Endothelial cell of umbilical vein (primary cell): Measurements from ENCODE around the gene ASPHD1. TPM values are rescaled to one million over a fixed set of nuclear protein-coding genes. Genes with fewer than 3 reads are reported as not detected.

Experiments used
- BruUV-seq: library from RNA; stranded (reverse); fragments of 400-500 nt; replicated peaks from 2 replicates; lab custom pipeline; 2021; lab: Mats Ljungman, UMichigan
- CTCF ChIA-PET: fragments of 300-600, 350-600 bp; sonication (Branson Sonifier 250); formaldehyde crosslinking; loops from one replicate; lab custom pipeline; 2021; ENCODE audit warnings: antibody characterized with exemption, inconsistent platforms; lab: Charles Lee
- POLR2A ChIA-PET: fragments of 300-600, 350-600 bp; sonication (Branson Sonifier 250); formaldehyde crosslinking; loops from one replicate; lab custom pipeline; 2021; ENCODE audit warnings: antibody characterized with exemption, inconsistent platforms; lab: Charles Lee
- DNase-seq: peaks from one replicate; pipeline ENCODE4 v3.0.0-alpha.2; 2011; ENCODE audit warnings: low read depth, low spot score
- FAIRE-seq: peaks from 2 replicates; lab custom pipeline; 2011; peaks lifted over from hg19 to GRCh38; lab: Jason Lieb, UNC
- H2AFZ ChIP-seq: 2 replicates; pipeline ENCODE4 v1.6.0; 2012; ENCODE audit warnings: low read depth, low read length, control low read depth, inconsistent platforms
- H3K27ac ChIP-seq: 2 replicates; pipeline ENCODE4 v1.5.1; 2011; ENCODE audit warnings: low read depth, mild to moderate bottlenecking, control low read depth, low read length, moderate library complexity; ENCODE audit not compliant: insufficient read depth
- H3K27me3 ChIP-seq, 2 experiments: 2 replicates each; pipeline versions ENCODE4 v1.6.0 to v1.6.1; 2011; ENCODE audit warnings: low read length in 2 of 2, mixed read lengths in 1 of 2; ENCODE audit not compliant: control insufficient read depth in 2 of 2, insufficient read depth in 2 of 2
- H3K36me3 ChIP-seq, 2 experiments: 2 replicates in 1 of 2; 3 replicates in 1 of 2; pipeline ENCODE4 v1.5.1; 2011; ENCODE audit warnings: low read length in 2 of 2, mild to moderate bottlenecking in 1 of 2, moderate library complexity in 1 of 2; ENCODE audit not compliant: control insufficient read depth in 2 of 2, insufficient read depth in 2 of 2; ENCODE audit errors: extremely low read depth in 1 of 2
- H3K4me1 ChIP-seq: 3 replicates; pipeline ENCODE4 v1.5.1; 2011; ENCODE audit warnings: mild to moderate bottlenecking, low read length; ENCODE audit not compliant: control insufficient read depth, insufficient read depth; ENCODE audit errors: extremely low read depth
- H3K4me2 ChIP-seq: 2 replicates; pipeline ENCODE4 v1.6.1; 2011; ENCODE audit warnings: low read length, control low read depth, mixed read lengths; ENCODE audit not compliant: insufficient read depth
- H3K4me3 ChIP-seq, 3 experiments: fragments of 200-600 bp in 1 of 3; sonication (generic), shearing (Covaris generic) in 1 of 3; replicated peaks in 1 of 3; 2 replicates each; pipeline ENCODE4 v1.5.1; 2011 to 2016; ENCODE audit warnings: control low read depth in 3 of 3, low read length in 3 of 3, mild to moderate bottlenecking in 2 of 3, inconsistent platforms in 1 of 3, low read depth in 1 of 3, moderate library complexity in 1 of 3; ENCODE audit not compliant: insufficient read depth in 1 of 3
- H3K79me2 ChIP-seq: 2 replicates; pipeline ENCODE4 v1.6.0; 2012; ENCODE audit warnings: low read length, inconsistent platforms; ENCODE audit not compliant: control insufficient read depth, insufficient read depth
- H3K9ac ChIP-seq: replicated peaks from 2 replicates; pipeline ENCODE3; 2011; ENCODE audit warnings: low read length, control low read depth; ENCODE audit not compliant: insufficient read depth; ENCODE audit errors: extremely low read depth
- H3K9me1 ChIP-seq: replicated peaks from 3 replicates; pipeline ENCODE4 v1.6.0; 2011; ENCODE audit warnings: mild to moderate bottlenecking, low read length; ENCODE audit not compliant: control insufficient read depth, insufficient read depth; ENCODE audit errors: extremely low read depth
- H3K9me3 ChIP-seq: replicated peaks from 2 replicates; pipeline ENCODE4 v1.5.1; 2012; ENCODE audit warnings: low read length, inconsistent platforms; ENCODE audit not compliant: control insufficient read depth, insufficient read depth
- H4K20me1 ChIP-seq: replicated peaks from 2 replicates; pipeline ENCODE3; 2011; ENCODE audit warnings: mild to moderate bottlenecking, low read length; ENCODE audit not compliant: control insufficient read depth, insufficient read depth; ENCODE audit errors: extremely low read depth
- CTCF ChIP-seq, 2 donors: IDR thresholded peaks; 1 replicate in 1 of 2; 2 replicates in 1 of 2; pipeline ENCODE4 v1.5.1; 2011; ENCODE audit warnings: low read length in 2 of 2, mild to moderate bottlenecking in 2 of 2, moderate library complexity in 2 of 2, control low read depth in 1 of 2, inconsistent platforms in 1 of 2, low read depth in 1 of 2; ENCODE audit not compliant: insufficient read depth in 1 of 2; ENCODE audit errors: extremely low read depth in 1 of 2
- EZH2 ChIP-seq: IDR thresholded peaks from 2 replicates; pipeline ENCODE4 v1.6.1; 2012; ENCODE audit warnings: borderline replicate concordance, low read depth, mild to moderate bottlenecking, moderate library complexity, low read length, inconsistent platforms; ENCODE audit not compliant: severe bottlenecking
- FOS ChIP-seq: IDR thresholded peaks from 2 replicates; pipeline ENCODE4 v1.6.1; 2011; ENCODE audit warnings: mild to moderate bottlenecking, low read length, moderate library complexity, borderline replicate concordance; ENCODE audit not compliant: insufficient read depth
- GATA2 ChIP-seq: IDR thresholded peaks from 2 replicates; pipeline ENCODE4 v1.7.0; 2011; ENCODE audit warnings: low read depth, mild to moderate bottlenecking, moderate library complexity, mixed read lengths, low read length; ENCODE audit not compliant: insufficient read length, insufficient read depth
- JUN ChIP-seq: IDR thresholded peaks from 2 replicates; pipeline ENCODE4 v1.6.1; 2011; ENCODE audit warnings: borderline replicate concordance, low read depth; ENCODE audit not compliant: insufficient read length, insufficient read depth
- MAX ChIP-seq: IDR thresholded peaks from 2 replicates; pipeline ENCODE4 v1.6.1; 2011; ENCODE audit not compliant: insufficient read depth, insufficient read length
- MYC ChIP-seq: IDR thresholded peaks from one replicate; pipeline ENCODE4 v1.6.1; 2011; ENCODE audit warnings: mild to moderate bottlenecking, low read depth, low read length
- POLR2A ChIP-seq: IDR thresholded peaks from 2 replicates; pipeline ENCODE4 v1.6.1; 2012; ENCODE audit warnings: low read depth, mild to moderate bottlenecking, control low read depth, low read length
- POLR2AphosphoS5 ChIP-seq: IDR thresholded peaks from 2 replicates; pipeline ENCODE4 v1.6.1; 2012; ENCODE audit warnings: low read depth, mild to moderate bottlenecking, control low read depth, low read length, moderate library complexity; ENCODE audit not compliant: insufficient read depth
- dilution Hi-C: fragments of 300-500 bp; cut with MboI; formaldehyde crosslinking; loops from one replicate; pipeline ENCODE4 v1.15.0; 2019; ENCODE audit warnings: low sequenced_read_pairs; ENCODE audit not compliant: extremely low pct_ligation_motif_present
- intact Hi-C: fragments of 100-400 bp; cut with micrococcal nuclease; formaldehyde crosslinking; loops from one replicate; pipeline ENCODE4 v1.10.0; 2022
- polyA plus RNA-seq, 4 experiments: library from polyadenylated mRNA; depleted of rRNA in 3 of 4; stranded (reverse) in 3 of 4; unstranded in 1 of 4; fragments of >200 nt; gene quantifications; 2 replicates each; pipeline versions ENCODE4 v1.2.1 to v1.2.3, GENCODE V29; 2011 to 2012; ENCODE audit warnings: missing spikeins in 1 of 4
- total RNA-seq: library from RNA; stranded (reverse); gene quantifications from 2 replicates; pipeline ENCODE4 v1.2.3, GENCODE V29; 2021

The ASPHD1 gene
- total and polyA plus RNA-seq, 2 donors (not counting 3 experiments of a cell fraction or from before 2014, with no cell fraction given), result 0.90 to 1.2 TPM

GRCh38 chr16:29925105-29925756 lies 24.9 kb downstream of the ASPHD1 start:
- H3K27me3 ChIP-seq, result no peaks in the 10 kb centered on the region
- TSS peak; percentile 43 for BruUV-seq
- FAIRE-seq (peak; percentile 64), DNase-seq (peak; percentile 37)
- no peaks in the 10 kb centered on the region for H3K9me3 ChIP-seq
- peak overlapping the region; percentile 96 for H3K4me2 ChIP-seq
- peaks cover 12% of the 10 kb centered on the region for H3K79me2 ChIP-seq
- peaks cover 15% of the 10 kb centered on the region for H3K4me1 ChIP-seq
- dilution Hi-C loops, result no loop called here
- H3K9me1 ChIP-seq, result no peaks in the 10 kb centered on the region
- H3K4me3 ChIP-seq, result peak overlapping the region; percentile 61 to 78 (median 73)
- H2AFZ ChIP-seq, result peak overlapping the region; percentile 67
- H3K9ac ChIP-seq, result peak overlapping the region; percentile 63
- intact Hi-C loops, result loop anchor here (5.0 kb wide), 1 partner anchor 103 kb away; the partner anchor contains the start of gene MVP
- H4K20me1 ChIP-seq, result no peaks in the 10 kb centered on the region
- no peak overlapping the region for H3K27ac ChIP-seq
- peaks cover 3 to 5% of the 10 kb centered on the region in 2 experiments for H3K36me3 ChIP-seq
- ChIA-PET POLR2A (interaction anchor here (0.6 to 1.3 kb wide), 3 partner anchors 24 to 75 kb away, joined by 3 to 5 read pairs (median 3); no protein-coding TSS in a partner anchor), CTCF (interaction anchor here (0.6 to 2.5 kb wide), 12 partner anchors 9 to 130 kb away, joined by 3 to 11 read pairs (median 4); partner anchors contain the start of genes TAOK2 and TMEM219)
- TF ChIP-seq GATA2 (no peak), JUN (no peak), EZH2 (no peak), CTCF (IDR thresholded peaks at IDR 0.05; ENCODE audit: extremely low read depth in 1 of 2, insufficient read depth in 1 of 2, low read depth in 1 of 2, low read length in 2 of 2) (no peak), FOS (no peak), MAX (no peak), POLR2A (no peak), POLR2AphosphoS5 (no peak), MYC (no peak)
